Hepatocyte (in vitro differentiated cells): ENCODE data around the gene ARHGAP25. TPM values are rescaled to one million over a fixed set of nuclear protein-coding genes. Genes with fewer than 3 reads are reported as not detected.

ENCODE experiments used
- DNase-seq: peaks from one replicate; pipeline ENCODE4 v3.0.0-alpha.2; 2016; ENCODE audit warnings: low spot score
- H2AFZ ChIP-seq: fragments of 200-600 bp; sonication (generic); 2 replicates; pipeline ENCODE4 v1.6.0; 2016; ENCODE audit warnings: antibody characterized with exemption, mild to moderate bottlenecking
- H3K27ac ChIP-seq: fragments of 200-600 bp; sonication (generic); 2 replicates; pipeline ENCODE4 v1.5.1; 2016; ENCODE audit warnings: mild to moderate bottlenecking
- H3K27me3 ChIP-seq: fragments of 200-600 bp; sonication (generic); 2 replicates; pipeline ENCODE4 v1.6.1; 2016
- H3K36me3 ChIP-seq: fragments of 200-600 bp; sonication (generic); replicated peaks from 2 replicates; pipeline ENCODE4 v1.5.1; 2016; ENCODE audit warnings: low read depth; ENCODE audit not compliant: insufficient read depth
- H3K4me1 ChIP-seq: fragments of 200-600 bp; sonication (generic); 2 replicates; pipeline ENCODE4 v1.5.1; 2016; ENCODE audit warnings: mild to moderate bottlenecking, moderate library complexity; ENCODE audit not compliant: insufficient read depth
- H3K4me2 ChIP-seq: fragments of 200-600 bp; sonication (generic); 2 replicates; pipeline ENCODE4 v1.6.0; 2016
- H3K4me3 ChIP-seq: fragments of 200-600 bp; sonication (generic); 2 replicates; pipeline ENCODE4 v1.5.1; 2016; ENCODE audit warnings: mild to moderate bottlenecking
- H3K79me2 ChIP-seq: fragments of 200-600 bp; sonication (generic); 2 replicates; pipeline ENCODE4 v1.6.0; 2017; ENCODE audit warnings: mild to moderate bottlenecking
- H3K9me2 ChIP-seq: fragments of 200-600 bp; sonication (generic); replicated peaks from 2 replicates; pipeline ENCODE4 v1.6.0; 2017; ENCODE audit warnings: mild to moderate bottlenecking; ENCODE audit not compliant: insufficient read depth
- H3K9me3 ChIP-seq: fragments of 200-600 bp; sonication (generic); 2 replicates; pipeline ENCODE4 v1.5.1; 2016; ENCODE audit warnings: low read depth, mild to moderate bottlenecking
- H4K20me1 ChIP-seq: fragments of 200-600 bp; sonication (generic); 2 replicates; pipeline ENCODE4 v1.6.0; 2016; ENCODE audit warnings: mild to moderate bottlenecking; ENCODE audit not compliant: insufficient read depth, poor library complexity, severe bottlenecking
- EZH2 ChIP-seq: fragments of 200-600 bp; sonication (generic); IDR thresholded peaks from 2 replicates; pipeline ENCODE4 v1.6.1; 2016; ENCODE audit warnings: antibody characterized with exemption, mild to moderate bottlenecking, borderline replicate concordance
- EZH2phosphoT487 ChIP-seq: fragments of 200-600 bp; sonication (generic); IDR thresholded peaks from one replicate; pipeline ENCODE4 v1.6.1; 2018; ENCODE audit warnings: antibody characterized with exemption, mild to moderate bottlenecking, low read depth, moderate library complexity; ENCODE audit not compliant: unreplicated experiment, severe bottlenecking
- WGBS: methylation state at CpG from one replicate; pipeline ENCODE4 v1.1.6; 2016; ENCODE audit warnings: low lambda C conversion rate; ENCODE audit errors: missing lambda C conversion rate; 5-methylcytosine and 5-hydroxymethylcytosine counted together
- polyA plus RNA-seq: library from polyadenylated mRNA; unstranded; fragments of >200 nt; fragmentation: Nextera tagmentation; extraction: Ambion mirVana; gene quantifications from 2 replicates; pipeline ENCODE4 v1.2.1, GENCODE V29; 2016
- total RNA-seq: library from RNA; depleted of rRNA; stranded (reverse); fragments of >200 nt; gene quantifications from 2 replicates; pipeline ENCODE4 v1.2.3, GENCODE V29; 2014
- TF ChIP-seq, protein P1 (sequence below): fragments of 200-600 bp; sonication (generic); IDR thresholded peaks from 2 replicates; pipeline ENCODE4 v1.5.1; 2016; ENCODE audit warnings: antibody characterized with exemption, mild to moderate bottlenecking; ENCODE audit not compliant: poor library complexity

Gene ARHGAP25
- total and polyA plus RNA-seq, 2 experiments from 2014 or later: 0.21 to 0.47 TPM

DNA sequence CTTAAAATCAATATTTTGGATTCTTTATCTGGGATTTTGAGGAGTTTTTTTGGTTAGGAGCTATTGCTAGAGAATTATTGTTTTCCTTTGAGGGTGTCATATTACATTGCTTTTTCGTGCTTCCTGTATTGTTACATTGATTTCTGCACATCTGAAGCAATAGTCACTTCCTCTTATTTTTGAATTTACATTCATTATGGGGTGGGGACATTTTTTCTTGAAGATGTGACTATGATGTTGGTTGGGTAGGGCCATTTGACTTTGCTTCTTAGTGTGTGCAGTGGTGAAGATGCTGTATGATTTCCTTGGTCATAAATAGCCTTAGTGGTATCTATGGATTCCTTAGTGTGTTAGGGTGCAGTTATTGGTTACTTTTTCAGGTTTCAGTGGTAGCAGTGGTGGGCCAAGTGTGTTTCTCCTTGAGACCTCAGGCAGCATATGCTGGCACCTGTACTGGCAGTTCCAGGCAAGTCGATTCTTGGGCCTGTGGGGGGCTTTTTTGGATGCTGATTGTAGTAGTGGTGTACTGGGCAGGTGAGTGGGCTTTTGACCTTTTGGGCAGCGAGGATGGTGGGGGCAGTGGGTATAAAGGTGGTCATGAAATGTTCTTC lies 61.8 kb downstream of the ARHGAP25 start:
- H3K9me2 ChIP-seq: no peaks in the 10 kb centered on the region
- H3K36me3 ChIP-seq: no peaks in the 10 kb centered on the region
- no peak for DNase-seq
- no peaks in the 10 kb centered on the region for H3K9me3 ChIP-seq
- H3K27me3 ChIP-seq: no peaks in the 10 kb centered on the region
- no peaks in the 10 kb centered on the region for H4K20me1 ChIP-seq
- H2AFZ ChIP-seq: no peak overlapping the region
- H3K79me2 ChIP-seq: no peaks in the 10 kb centered on the region
- 81% methylated on average over 3 of the region's 3 CpGs for WGBS
- H3K4me1 ChIP-seq: no peaks in the 10 kb centered on the region
- no peak overlapping the region for H3K27ac ChIP-seq
- TF ChIP-seq EZH2phosphoT487 (no peak), EZH2 (no peak)
- TF ChIP-seq, protein P1, sequence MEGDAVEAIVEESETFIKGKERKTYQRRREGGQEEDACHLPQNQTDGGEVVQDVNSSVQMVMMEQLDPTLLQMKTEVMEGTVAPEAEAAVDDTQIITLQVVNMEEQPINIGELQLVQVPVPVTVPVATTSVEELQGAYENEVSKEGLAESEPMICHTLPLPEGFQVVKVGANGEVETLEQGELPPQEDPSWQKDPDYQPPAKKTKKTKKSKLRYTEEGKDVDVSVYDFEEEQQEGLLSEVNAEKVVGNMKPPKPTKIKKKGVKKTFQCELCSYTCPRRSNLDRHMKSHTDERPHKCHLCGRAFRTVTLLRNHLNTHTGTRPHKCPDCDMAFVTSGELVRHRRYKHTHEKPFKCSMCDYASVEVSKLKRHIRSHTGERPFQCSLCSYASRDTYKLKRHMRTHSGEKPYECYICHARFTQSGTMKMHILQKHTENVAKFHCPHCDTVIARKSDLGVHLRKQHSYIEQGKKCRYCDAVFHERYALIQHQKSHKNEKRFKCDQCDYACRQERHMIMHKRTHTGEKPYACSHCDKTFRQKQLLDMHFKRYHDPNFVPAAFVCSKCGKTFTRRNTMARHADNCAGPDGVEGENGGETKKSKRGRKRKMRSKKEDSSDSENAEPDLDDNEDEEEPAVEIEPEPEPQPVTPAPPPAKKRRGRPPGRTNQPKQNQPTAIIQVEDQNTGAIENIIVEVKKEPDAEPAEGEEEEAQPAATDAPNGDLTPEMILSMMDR: no peak
- no peak overlapping the region for H3K4me2 ChIP-seq
- H3K4me3 ChIP-seq: no peak overlapping the region

DNA sequence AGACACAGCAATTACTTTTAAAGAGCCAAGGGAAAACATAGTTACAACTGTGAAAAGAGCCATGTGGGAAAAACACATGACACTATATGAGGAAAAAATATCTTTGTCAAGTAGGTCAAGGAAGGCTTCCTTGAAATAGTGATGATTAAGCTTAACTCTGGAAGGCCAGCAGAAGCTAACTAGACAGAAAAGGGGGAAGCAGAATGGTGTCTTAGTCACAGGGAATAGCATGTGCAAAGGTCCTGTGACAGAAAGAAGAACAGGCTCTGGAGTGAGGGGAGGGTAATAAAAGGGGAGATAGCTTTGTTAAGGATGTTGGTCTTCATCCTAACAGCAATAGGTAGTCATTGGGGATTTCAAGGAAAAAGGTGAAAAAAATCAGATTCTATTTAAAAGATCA lies 64.0 kb downstream of the ARHGAP25 start:
- Histone ChIP-seq H3K27ac (no peak overlapping the region), H3K4me3 (no peak overlapping the region), H3K4me1 (no peaks in the 10 kb centered on the region), H3K27me3 (no peaks in the 10 kb centered on the region), H2AFZ (no peak overlapping the region), H3K9me2 (no peaks in the 10 kb centered on the region), H3K79me2 (no peaks in the 10 kb centered on the region), H3K9me3 (no peaks in the 10 kb centered on the region), H3K36me3 (no peaks in the 10 kb centered on the region), H4K20me1 (no peaks in the 10 kb centered on the region), H3K4me2 (no peak overlapping the region)
- TF ChIP-seq EZH2phosphoT487 (no peak), EZH2 (no peak)
- TF ChIP-seq, protein P1: no peak
- no peak for DNase-seq

DNA sequence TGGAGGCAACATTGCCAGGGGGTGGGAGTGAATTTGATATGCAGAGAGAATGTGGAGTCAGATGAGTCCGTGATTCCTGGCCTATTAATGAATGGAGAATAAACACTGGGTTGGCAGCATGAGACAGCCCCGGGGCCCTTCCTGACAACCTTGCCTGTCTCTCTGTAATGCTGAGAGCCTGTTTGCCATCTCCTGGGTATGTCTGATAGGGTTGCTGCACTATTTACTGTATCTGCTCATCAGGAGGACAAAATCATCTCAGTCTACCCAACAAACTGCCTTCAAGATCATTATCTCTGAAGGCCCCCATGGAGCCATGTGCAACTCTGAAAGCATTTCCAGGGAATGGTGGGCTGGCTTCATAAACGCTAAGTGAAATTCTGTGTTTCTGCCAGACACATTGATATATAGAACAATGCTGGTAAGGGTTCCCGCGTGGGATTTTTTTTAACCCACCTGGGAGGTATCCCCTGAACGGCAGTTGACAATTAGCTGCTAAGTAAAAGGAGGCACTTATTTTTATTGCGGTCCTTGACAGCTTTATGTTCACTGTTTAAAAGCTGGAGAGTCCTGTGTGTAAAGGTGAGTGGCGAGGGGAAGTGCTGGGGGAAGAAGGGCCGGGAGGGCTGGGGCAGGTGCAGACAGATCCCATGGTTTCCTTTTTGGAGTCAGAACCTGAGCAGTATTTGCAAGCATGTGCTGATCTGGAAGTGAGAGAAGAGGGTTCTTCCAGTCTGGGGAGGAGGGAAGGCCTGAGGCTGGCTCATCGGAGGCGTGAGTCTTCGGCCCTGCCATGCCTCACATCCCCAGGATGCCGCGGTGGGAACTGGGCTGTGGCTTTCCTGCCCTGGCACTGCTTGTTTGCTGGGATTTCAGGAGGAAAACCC lies 64.8 kb downstream of the ARHGAP25 start:
- Histone ChIP-seq H2AFZ (no peak overlapping the region), H3K27ac (no peak overlapping the region), H3K27me3 (no peaks in the 10 kb centered on the region), H3K9me3 (no peaks in the 10 kb centered on the region), H4K20me1 (no peaks in the 10 kb centered on the region), H3K4me3 (no peak overlapping the region), H3K79me2 (no peaks in the 10 kb centered on the region), H3K4me2 (no peak overlapping the region), H3K36me3 (no peaks in the 10 kb centered on the region), H3K4me1 (no peaks in the 10 kb centered on the region), H3K9me2 (no peaks in the 10 kb centered on the region)
- TF ChIP-seq EZH2 (no peak), EZH2phosphoT487 (no peak)
- TF ChIP-seq, protein P1: no peak
- no peak for DNase-seq
- WGBS: 51% methylated on average over 14 of the region's 14 CpGs
